HG03159 (cell line): Measurements from ENCODE around the gene PPP1R37.

Source experiments
- ATAC-seq: cut with Tn5 transposase; IDR thresholded peaks from one replicate; pipeline ENCODE4 v1.9.1; 2021; ENCODE audit warnings: mild to moderate bottlenecking, moderate library complexity; ENCODE audit not compliant: unreplicated experiment

The PPP1R37 gene

GRCh38 chr19:45186509-45187334 lies 93.7 kb downstream of the PPP1R37 start:
- no peak for ATAC-seq

- ATAC-seq, result no peak
Observed at GRCh38 chr19:45187421-45188100, 94.6 kb downstream of the PPP1R37 start.

DNA sequence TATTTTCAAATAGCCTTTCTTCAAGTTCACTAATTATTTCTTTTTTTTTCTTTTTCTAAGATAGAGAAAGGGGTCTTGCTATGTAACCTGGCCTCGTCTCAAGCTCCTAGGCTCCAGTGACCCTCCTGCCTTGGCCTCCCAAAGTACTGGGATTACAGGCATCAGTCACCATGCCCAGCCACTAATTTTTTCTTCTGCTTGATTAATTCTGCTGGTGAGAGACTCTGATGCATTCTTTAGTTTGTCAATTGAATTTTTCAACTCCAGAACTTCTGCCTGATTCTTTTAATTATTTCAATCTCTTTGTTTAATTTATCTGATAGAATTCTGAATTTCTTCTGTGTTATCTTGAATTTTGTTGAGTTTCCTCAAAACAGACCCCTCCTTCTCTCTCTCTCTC lies 97.0 kb downstream of the PPP1R37 start:
- ATAC-seq, result no peak

DNA sequence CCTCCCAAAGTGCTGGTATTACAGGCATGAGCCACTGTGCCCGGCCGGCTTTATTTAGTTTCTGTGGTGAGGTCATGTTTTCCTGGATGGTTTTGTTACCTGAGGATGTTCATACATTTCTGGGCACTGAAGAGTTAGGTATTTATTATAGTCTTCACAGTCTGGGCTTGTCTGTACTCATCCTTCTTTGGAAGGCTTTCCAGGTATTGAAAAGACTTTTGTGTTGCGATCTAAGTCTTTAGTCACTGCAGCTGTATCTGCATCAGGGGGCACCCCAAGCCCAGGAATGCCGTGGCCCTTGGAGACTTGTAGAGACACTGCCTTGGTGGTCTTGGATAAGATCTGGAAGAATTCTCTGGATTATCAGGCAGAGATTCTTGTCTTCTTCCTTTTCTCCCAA lies 98.4 kb downstream of the PPP1R37 start:
- no peak for ATAC-seq

DNA sequence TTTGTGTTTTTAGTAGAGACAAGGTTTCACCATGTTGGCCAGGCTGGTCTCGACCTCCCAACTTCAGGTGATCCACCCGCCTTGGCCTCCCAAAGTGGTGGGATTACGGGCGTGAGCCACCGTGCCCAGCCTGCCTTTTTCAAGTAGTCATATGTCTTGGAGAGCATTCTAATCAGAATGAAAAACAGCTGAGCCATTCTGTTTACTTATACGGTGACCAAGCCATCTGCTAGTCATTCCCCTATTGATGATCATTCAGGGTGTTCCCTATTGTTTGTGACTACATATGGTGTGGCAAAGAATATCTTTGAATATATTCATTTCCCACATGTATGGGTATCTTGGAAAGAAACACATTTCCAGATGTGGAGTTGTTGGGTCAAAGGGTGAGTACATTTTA lies 102.8 kb downstream of the PPP1R37 start:
- no peak for ATAC-seq
